Amygdala (tissue), 56 donors: ENCODE results near the gene UQCC5.
"Not testable (repeated sequence)": the region's sequence is repeated elsewhere in the genome, so short reads cannot be mapped to it uniquely, and the experiment has no call there.

ENCODE experiments used
- DNase-seq, 56 donors: peaks; one replicate each; lab custom pipeline; 2025; lab: John Stamatoyannopoulos, UW

Gene UQCC5

GRCh38 chr3:52521881-52522650, 14.3 kb upstream of the UQCC5 start:
- no peak for DNase-seq

GRCh38 chr3:52522651-52523251, 13.7 kb upstream of the UQCC5 start:
- DNase-seq: no peak

GRCh38 chr3:52523386-52524257, 12.8 kb upstream of the UQCC5 start:
- no peak for DNase-seq

- DNase-seq: no peak
Observed at GRCh38 chr3:52524258-52524751, 12.1 kb upstream of the UQCC5 start.

GRCh38 chr3:52524752-52525679, 11.4 kb upstream of the UQCC5 start:
- DNase-seq: no peak

GRCh38 chr3:52525680-52526561, 10.5 kb upstream of the UQCC5 start:
- DNase-seq: no peak

GRCh38 chr3:52526671-52527038, 9.8 kb upstream of the UQCC5 start:
- not testable (repeated sequence) for DNase-seq

- DNase-seq: no peak
Observed at GRCh38 chr3:52527039-52527731, 9.2 kb upstream of the UQCC5 start.

GRCh38 chr3:52527732-52528585, 8.4 kb upstream of the UQCC5 start:
- no peak for DNase-seq

GRCh38 chr3:52528586-52529375, 7.6 kb upstream of the UQCC5 start:
- DNase-seq: no peak

- DNase-seq: no peak
Observed at GRCh38 chr3:52529376-52530333, 6.8 kb upstream of the UQCC5 start.

- no peak for DNase-seq
Observed at GRCh38 chr3:52530918-52531826, 5.2 kb upstream of the UQCC5 start.

GRCh38 chr3:52531860-52532516, 4.4 kb upstream of the UQCC5 start:
- DNase-seq: no peak

- peak in 1 of 56 donors; percentile 20 for DNase-seq
Observed at GRCh38 chr3:52532517-52532837, 3.9 kb upstream of the UQCC5 start.
